NCI-H128 (cell line): ENCODE measurements around the gene SLC46A3.
"Not testable (repeated sequence)": the region's sequence is repeated elsewhere in the genome, so short reads cannot be mapped to it uniquely, and the experiment has no call there.

Experiments
- DNase-seq: peaks from one replicate; lab custom pipeline; 2025; ENCODE audit not compliant: unreplicated experiment; lab: John Stamatoyannopoulos, UW

SLC46A3 gene

DNA sequence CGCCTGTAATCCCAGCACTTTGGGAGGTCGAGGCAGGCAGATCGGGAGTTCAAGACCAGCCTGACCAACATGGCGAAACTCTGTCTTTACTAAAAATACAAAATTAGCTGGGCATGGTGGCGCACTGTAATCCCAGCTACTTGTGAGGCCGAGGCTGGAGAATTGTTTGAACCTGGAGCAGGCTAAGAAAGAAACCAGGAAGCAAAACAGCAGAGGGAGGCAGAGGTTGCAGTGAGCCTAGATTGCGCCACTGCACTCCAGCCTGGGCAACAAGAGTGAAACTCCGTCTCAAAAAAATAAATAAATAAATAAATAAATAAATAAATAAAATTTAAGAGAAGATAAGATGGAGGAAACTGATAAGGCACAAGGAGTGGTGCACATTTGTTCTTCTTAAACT, 35.6 kb downstream of the SLC46A3 start:
- not testable (repeated sequence) for DNase-seq

DNA sequence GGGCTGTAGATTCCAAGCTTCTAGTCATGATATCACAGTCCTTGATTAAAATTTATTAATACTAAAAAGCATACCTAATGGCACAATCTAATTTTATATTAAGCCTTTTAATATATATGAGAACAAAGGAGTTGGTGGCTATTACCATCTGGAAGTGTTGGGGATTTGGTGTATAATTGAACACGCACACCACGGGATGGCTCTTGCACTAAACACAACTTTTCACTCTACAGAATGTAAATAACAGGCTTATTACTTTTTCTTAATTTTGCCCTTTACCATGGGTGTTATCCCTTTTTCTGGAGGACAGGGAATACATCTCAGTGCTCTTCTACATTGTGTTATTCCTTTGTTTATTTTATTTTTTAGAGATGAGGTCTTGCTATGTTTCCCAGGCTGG, 38.2 kb downstream of the SLC46A3 start:
- DNase-seq, result no peak

DNA sequence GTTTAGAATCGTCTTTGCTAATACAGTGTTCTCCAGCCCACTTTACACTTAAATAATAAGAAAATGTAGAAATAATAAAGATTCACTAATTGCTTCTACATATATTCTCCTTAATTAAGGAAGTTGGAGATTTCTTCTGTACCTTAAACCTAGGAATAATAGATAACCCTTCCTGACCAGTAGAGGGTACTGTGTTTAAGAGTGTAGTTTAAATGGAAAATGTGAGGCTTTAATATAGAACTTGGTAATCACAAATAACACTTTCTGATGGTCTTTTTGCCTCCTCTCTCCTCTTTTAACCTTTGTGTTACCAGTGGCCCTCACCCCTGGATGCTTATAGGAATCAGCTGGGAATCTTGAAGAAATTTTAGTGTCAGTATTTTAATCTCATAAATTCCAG, 39.1 kb downstream of the SLC46A3 start:
- no peak for DNase-seq

DNA sequence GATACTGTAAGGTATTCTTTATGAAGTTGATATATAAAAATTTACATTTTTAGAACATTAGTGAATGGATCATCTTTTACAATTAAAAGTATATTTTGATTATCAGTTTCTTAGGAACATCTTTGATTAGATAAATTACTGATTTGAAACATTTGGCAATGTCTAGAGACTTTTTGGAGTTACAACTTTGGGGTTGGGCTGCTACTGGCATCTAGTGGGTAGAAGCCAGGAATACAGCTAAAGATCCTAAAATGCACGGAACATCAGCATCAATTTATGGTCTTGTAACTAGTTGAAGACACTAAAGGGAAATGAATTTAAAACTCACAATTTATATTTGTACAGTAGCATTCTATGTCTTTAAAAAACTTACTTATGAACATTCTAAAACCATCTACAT, 40.0 kb downstream of the SLC46A3 start:
- no peak for DNase-seq

DNA sequence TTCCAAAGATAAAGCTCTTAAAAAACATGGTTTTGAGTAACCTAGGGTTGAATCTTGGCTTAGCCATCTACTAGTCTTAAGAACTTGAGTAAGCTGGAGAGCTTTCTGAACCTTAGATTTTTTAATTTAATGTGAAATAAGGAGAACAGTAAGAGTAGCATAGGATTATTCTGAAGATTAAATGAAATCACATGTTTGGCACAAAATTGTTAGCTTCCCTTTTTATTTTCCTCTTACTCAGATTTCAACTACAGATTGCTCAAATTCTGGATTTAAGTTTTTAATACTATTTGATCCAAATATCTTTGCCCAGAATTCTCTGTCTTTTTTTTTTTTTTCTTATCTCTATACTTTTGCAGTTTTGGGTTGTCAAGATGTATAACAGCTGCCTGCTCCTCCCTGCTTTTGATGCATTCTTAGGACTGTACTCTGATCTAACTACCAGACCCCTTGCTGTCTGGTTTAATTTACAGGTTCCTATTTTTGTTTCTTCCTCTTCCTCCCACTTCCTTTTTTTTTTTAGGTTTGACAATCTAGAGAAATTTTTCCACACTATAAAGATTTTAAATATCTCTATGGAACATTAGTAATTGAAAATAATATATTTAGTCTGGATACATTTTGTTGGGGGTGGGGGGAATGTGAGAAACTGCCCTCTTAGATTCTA, 47.5 kb downstream of the SLC46A3 start:
- DNase-seq, result no peak

DNA sequence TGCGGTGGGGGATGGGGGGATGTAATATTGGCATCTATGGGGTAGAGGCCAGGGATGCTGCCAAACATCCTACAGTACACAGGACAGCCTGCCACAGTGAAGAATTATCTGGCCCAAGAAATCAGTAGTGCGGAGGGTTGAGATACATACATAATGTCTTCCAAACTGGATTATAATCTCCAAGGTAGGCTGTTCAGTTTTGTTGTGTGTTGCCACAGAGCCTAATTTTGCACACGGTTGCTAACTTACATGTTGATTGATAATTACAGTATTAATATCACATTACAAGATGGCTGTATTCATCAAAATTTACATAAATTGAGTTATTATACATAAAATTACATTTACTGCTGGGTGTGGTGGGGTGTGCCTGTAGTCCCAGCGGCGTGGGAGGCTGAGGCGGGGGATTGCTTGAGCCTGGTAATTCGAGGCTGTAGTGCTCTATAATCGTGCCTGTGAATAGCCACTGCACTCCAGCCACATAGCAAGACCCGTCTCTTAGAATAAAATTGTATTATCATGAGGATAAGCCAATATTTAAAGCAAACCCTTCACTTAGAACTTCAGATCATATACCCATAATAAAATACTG, 51.8 kb downstream of the SLC46A3 start:
- DNase-seq, result no peak

DNA sequence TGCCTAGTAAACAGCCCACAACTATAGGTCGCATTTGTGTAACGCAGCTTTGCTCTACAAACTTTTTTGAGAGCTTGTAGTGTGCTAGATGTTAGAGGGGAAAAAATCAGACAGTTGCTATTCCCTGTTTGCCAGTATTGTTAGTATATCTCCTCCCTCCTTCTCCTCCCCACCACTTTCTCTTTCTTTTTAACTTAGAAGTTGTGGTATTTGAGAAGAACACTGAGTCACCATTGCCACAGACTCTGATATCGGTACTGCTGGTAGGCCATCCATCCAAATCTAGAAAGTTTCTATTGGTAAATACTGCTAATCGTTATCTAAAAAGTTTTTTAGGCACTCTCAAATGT, 59.2 kb downstream of the SLC46A3 start:
- DNase-seq, result no peak

DNA sequence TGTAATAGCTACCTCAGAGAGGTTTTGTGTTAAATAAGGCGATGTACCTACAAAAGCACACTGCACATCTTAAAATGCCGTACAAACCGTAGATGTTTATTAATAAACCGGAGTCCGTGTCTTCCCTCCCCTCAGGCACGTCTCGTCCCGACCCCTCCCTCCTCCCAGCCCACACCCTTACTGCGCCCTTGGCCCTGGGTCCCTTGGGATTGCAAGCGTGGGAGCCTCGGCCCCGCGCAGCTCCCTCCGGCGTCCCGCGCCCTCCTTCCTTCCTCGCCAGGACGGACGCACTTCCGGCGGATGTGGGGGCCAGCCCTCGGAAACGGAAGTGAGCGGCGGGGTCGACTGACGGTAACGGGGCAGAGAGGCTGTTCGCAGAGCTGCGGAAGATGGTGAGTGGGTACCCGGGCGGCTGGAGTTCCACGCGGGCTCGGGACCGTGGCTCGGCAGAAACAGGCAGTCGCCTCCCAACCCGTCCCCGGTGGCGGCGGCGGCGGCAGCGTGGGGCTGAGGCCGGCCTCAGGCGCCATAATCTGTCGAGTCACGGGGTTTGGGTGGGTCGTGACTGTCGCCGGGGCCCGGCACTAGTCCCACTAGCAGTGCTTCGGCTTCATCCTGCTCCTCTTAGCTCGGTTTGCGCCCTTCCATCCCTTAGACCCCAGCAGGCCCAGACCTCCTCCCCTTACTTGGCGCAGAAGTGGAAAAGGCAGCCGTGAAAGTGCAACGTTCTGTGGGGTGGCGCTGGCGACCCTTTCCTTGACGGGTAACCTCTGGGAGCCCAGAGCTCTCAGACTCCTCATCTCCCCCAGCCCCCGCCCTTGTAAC, 59.8 kb downstream of the SLC46A3 start, which contains the start of gene POMP:
Gene POMP, plus strand, starts transcription at position 335 of the 825 bp plus-strand sequence. Its CDS starts 55 bp downstream, at position 390.
- DNase-seq, result peak; percentile 73

DNA sequence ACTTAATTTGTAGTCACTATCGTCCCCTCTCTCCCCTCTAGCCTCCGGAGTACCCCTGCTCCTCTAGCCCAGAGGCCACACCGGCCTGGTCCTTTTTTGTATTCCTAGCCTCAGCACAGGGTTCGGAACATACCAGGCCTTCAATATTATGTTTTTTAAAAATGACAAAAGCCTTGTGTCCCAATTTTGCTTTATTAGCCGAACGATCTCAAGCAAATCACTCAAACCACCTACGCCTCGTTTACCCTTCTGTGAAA, 60.3 kb downstream of the SLC46A3 start:
- no peak for DNase-seq

DNA sequence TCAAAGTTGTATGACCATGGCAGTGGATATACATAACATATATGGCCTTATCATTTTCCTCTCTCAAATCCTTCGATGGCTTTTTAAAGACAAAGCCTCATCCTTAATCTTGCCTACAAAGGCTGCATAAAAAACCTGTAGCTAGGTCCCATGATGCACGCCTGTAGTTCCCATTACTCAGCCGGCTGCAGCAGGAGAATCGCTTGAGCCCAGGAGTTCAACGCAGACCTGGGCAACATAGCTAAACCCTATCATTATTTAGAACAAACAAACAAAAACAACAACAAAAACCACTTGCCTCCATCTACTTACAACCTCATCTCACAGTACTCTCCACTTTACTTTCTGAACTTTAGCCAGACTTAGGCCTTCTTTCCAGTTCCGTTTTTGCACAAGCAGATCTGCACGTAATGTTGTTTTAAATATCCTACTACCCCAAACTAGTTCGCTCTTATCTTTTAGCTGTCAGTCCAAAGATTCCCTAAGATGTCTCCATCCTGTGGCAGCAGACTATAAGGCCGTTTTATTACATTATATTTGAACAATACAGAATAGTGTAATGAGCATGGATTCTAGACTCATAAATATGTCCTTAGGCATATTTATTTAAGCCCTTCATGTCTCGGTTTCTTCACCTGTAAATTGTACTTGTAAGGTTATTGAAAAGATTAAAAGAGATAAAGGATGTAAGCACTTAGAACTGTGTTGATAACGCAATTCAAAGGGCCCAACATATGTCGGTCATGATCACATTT, 60.8 kb downstream of the SLC46A3 start:
- DNase-seq, result no peak

DNA sequence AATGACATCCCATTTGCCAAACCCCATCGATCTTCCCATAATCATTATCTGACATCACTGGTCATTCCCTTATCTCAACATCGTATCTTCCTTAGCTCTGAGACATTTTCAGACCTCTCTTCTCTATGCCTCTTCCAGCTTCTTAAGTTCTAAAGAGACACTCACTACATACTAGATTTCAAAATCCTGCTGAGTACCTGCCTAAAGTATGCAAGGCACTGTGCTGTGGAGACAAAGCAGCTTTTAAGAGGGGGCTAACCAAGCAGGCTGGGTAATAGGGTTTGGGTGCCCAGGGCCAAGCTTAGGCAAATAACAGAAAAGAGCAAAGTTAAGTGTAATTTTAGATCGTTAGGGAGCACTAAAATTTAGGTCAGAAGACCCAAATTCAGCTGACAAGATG, 63.2 kb downstream of the SLC46A3 start:
- no peak for DNase-seq

DNA sequence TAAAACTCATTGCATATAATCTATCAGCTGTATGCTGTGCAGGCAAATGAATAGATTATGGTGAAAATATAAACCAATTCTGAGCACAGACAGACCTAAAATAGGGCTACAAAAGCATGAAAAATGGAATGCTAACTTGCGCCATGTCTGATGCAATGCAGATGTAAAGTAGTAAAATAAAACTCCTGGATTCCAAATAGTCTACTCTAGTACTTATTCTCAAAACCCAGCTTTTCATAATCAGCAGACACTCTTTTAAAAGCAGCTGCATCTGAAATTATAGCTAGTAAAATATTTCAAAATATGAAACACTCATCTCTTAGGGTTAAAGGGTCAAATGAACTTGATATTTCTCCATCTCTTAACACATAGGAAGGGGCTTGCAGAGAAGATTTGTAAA, 64.5 kb downstream of the SLC46A3 start:
- no peak for DNase-seq

DNA sequence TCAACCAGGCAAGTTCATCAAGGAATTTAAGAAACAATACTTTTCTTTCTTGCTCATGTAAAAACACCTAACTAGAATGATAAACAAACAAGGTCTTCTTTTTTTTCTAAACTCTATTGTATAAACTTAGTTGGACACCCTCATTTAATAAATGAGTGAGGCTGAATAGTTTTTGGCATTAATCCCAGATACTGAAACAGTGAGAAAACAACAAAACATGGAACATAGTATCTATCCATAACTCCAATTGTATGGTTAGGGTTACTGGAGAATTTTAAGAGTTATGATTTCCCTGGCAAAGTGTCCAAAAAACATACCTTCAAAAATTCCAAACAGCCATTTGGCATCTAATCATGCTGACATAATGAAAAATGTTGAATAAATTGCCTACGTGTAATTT, 65.7 kb downstream of the SLC46A3 start:
- no peak for DNase-seq

DNA sequence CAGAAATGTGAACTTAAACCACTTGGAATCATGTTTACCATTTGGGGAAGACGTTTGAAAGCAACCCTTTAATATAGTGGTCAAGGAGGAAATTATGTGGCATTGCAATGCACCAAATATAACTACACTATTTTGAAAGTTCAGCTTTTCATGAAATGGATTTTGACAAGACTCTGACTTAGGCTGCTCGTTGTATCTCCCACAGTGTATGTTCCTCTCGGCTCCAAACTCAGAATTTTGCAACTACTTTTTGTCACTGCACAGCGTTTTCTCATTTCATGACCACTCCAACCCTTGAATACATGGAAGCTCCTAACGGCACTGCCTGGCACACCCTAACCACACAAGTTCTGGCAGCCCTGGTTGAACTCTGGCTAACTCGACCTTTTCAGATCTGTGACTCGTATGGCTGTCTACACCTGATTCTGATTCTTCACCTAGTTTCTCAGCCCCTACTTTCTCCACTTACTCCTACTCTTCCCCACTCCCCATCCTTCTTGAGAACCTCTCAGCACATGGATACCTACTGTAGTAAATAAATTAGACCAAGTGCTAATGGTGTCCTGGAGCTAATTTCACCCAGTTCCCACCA, 66.9 kb downstream of the SLC46A3 start:
- DNase-seq, result no peak

DNA sequence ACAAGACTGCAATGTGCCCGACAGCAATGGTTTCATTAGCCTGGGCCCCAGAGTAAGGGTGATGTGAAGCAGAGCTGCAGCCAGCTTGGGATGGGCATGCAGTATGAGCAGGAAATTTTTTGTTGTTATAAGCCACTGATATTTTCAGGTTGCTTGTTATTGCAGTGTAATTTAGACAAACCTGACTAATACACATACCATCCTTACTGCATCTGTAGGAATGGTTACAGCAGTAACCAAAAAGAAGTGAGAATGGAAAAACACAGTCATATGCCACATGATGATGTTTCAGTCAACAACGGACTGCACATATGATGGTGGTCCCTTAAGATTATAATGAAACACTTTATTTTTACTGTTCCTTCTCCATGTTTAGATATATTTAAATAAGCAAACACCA, 68.5 kb downstream of the SLC46A3 start:
- DNase-seq, result no peak
